ENCODE results near the gene GREB1L.

The GREB1L gene

DNA sequence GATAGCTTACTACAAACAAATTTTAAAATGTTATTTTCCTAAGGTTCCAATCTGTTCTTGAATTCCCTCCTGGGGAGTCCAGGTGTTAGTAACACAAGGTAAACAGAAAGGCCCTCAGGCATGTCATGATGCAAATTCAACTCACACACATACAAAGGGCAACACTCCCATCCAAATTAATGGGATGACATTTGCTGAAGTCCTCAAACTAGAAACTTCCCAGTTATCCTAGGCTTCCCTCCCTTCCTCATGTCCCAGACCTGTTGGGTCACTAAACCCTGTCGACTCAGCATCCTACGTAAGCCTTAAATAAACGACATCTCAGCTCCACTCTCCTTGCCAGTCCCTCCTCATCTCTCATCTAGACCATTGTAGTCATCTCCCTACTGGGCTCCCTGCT lies 85.1 kb downstream of the GREB1L start:
- no peak overlapping the region for H3K4me3 ChIP-seq (ENCODE audit: low read depth, low read length)
- TF ChIP-seq CTCF (IDR thresholded peaks at IDR 0.05; ENCODE audit: control insufficient read depth, extremely low read depth, insufficient read depth): no peak
- no peak for DNase-seq (ENCODE audit: low read depth)

- peak; percentile 13 for DNase-seq (ENCODE audit: low read depth)
- no peak for TF ChIP-seq CTCF (IDR thresholded peaks at IDR 0.05; ENCODE audit: control insufficient read depth, extremely low read depth, insufficient read depth)
- H3K4me3 ChIP-seq (ENCODE audit: low read depth, low read length): no peak overlapping the region
Measured at GRCh38 chr18:21330122-21330701, 88.2 kb downstream of the GREB1L start.

- no peak for DNase-seq (ENCODE audit: low read depth)
- no peak for TF ChIP-seq CTCF (IDR thresholded peaks at IDR 0.05; ENCODE audit: control insufficient read depth, extremely low read depth, insufficient read depth)
- H3K4me3 ChIP-seq (ENCODE audit: low read depth, low read length): no peak overlapping the region
Measured at GRCh38 chr18:21331065-21331464, 89.0 kb downstream of the GREB1L start.

DNA sequence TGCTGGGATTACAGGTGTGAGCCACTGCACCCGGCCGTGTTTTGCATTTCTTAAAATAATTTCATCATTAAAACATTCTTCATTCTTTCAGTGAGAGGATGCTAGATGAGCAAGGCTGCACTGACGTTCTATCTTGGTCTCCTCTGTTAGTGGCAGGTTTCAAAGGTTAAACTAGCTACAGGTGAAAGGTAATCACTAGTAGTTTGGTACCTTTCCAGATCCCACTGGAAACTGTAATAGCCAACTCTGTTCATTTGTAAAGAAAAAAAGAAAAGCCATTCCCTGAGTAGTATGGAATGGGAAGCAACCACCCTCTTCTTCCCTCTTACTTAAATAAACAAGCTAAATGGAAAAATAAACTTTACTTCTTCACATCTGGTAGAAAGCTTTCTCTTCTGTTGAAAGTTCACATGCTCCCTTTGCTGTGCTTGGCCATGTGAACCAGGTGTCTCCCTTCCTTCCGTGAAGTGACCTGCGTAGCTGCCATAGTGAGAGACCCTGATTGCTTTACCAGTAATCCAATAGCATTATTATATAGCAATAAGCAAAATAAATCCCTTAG lies 94.0 kb downstream of the GREB1L start:
- TF ChIP-seq CTCF (IDR thresholded peaks at IDR 0.05; ENCODE audit: control insufficient read depth, extremely low read depth, insufficient read depth): no peak
- H3K4me3 ChIP-seq (ENCODE audit: low read depth, low read length): no peak overlapping the region
- DNase-seq (ENCODE audit: low read depth): no peak

- TF ChIP-seq CTCF (IDR thresholded peaks at IDR 0.05; ENCODE audit: control insufficient read depth, extremely low read depth, insufficient read depth): no peak
- H3K4me3 ChIP-seq (ENCODE audit: low read depth, low read length): no peak overlapping the region
- DNase-seq (ENCODE audit: low read depth): no peak
Measured at GRCh38 chr18:21336846-21337245, 94.8 kb downstream of the GREB1L start.

DNA sequence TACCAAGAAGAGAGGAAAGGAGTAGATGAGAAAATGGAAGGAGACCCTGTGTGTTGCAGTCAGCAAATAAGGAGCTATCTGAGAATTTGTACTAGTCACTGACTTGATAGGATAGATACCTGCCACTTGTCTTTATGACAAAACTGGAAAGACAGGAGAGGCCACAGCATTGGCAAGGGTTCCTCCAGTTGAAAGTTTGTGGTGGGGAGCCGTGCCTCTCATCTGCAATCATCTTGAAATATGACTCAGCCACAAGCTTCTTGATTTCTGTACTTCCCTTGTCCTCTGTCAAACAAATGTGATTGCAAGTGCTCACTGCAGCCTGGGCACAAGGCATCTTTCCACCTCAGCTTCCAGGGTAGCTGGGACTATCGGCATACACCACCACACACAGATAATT lies 99.1 kb downstream of the GREB1L start:
- no peak for TF ChIP-seq CTCF (IDR thresholded peaks at IDR 0.05; ENCODE audit: control insufficient read depth, extremely low read depth, insufficient read depth)
- no peak for DNase-seq (ENCODE audit: low read depth)

DNA sequence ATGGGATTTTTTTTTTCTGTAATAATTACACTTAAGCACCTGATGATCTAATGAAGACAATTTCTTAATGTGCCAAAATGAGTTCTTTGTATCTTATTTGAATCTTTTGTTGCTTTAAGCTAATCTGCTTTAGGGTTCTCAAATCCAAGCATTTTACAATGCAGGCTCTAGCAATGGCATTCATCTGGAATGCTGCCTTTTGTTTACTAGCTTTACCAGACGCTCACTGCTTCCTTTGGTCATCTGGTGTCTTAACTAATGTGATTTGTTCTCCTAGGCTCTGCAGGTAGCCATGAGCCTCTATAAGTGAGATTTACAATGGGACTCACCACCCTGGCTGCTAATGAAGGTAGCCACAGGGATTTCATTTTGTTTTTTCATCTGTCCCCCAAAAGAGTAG lies 100.3 kb downstream of the GREB1L start:
- no peak for TF ChIP-seq CTCF (IDR thresholded peaks at IDR 0.05; ENCODE audit: control insufficient read depth, extremely low read depth, insufficient read depth)
- H3K4me3 ChIP-seq (ENCODE audit: low read depth, low read length): no peak overlapping the region
- DNase-seq (ENCODE audit: low read depth): no peak

More for the DNA sequence above, 99.1 kb downstream of the GREB1L start:
- no peak overlapping the region for H3K4me3 ChIP-seq (ENCODE audit: low read depth, low read length)
